K562 (cell line): ENCODE measurements around the gene DHDH. TPM values are rescaled to one million over a fixed set of nuclear protein-coding genes. Genes with fewer than 3 reads are reported as not detected.

Experiments used
- AFF4 ChIP-seq: sonication (generic); formaldehyde crosslinking; IDR thresholded peaks from 2 replicates; pipeline ENCODE4 v1.8.0; 2023; ENCODE audit warnings: mild to moderate bottlenecking, missing genetic modification reagents
- CAMTA2 ChIP-seq: fragments of 250-450 bp; sonication (Bioruptor Pico); conservative IDR thresholded peaks from 2 replicates; pipeline ENCODE4 v1.5.1; 2022
- ELF4 ChIP-seq: fragments of 450-650 bp; formaldehyde crosslinking; IDR thresholded peaks from 2 replicates; pipeline ENCODE4 v1.4.0; 2022; ENCODE audit warnings: missing genetic modification characterization
- GTF2B ChIP-seq: IDR thresholded peaks from 2 replicates; pipeline ENCODE4 v1.6.1; 2011; ENCODE audit not compliant: insufficient read length; ENCODE audit errors: extremely low read depth
- ID3 ChIP-seq, 2 experiments: fragments of 250-450 bp in 1 of 2; fragments of 450-650 bp in 1 of 2; sonication (Bioruptor Pico) in 1 of 2; IDR thresholded peaks; 2 replicates each; pipeline versions ENCODE4 v1.6.1 to v1.8.0; 2016 to 2021; ENCODE audit warnings: mild to moderate bottlenecking in 2 of 2, moderate library complexity in 2 of 2, missing compliant biosample characterization in 1 of 2, missing genetic modification characterization in 1 of 2
- PATZ1 ChIP-seq: fragments of 250-450 bp; sonication (Bioruptor Pico); IDR thresholded peaks from 2 replicates; pipeline ENCODE4 v1.5.0; 2020; ENCODE audit warnings: mild to moderate bottlenecking, borderline replicate concordance
- SP1 ChIP-seq: sonication (generic); formaldehyde crosslinking; IDR thresholded peaks from 2 replicates; pipeline ENCODE4 v1.8.1; 2022; ENCODE audit warnings: mild to moderate bottlenecking, missing genetic modification reagents
- SP2 ChIP-seq: IDR thresholded peaks from 2 replicates; pipeline ENCODE4 v1.6.1; 2011; ENCODE audit warnings: mild to moderate bottlenecking, low read depth, low read length, moderate library complexity; ENCODE audit not compliant: poor library complexity, severe bottlenecking; ENCODE audit errors: extremely low read depth
- ZBTB26 ChIP-seq: fragments of 450-650 bp; formaldehyde crosslinking; IDR thresholded peaks from 2 replicates; pipeline ENCODE4 v1.4.0; 2022; ENCODE audit warnings: missing genetic modification characterization
- ZBTB33 ChIP-seq: sonication (generic); formaldehyde crosslinking; IDR thresholded peaks from 2 replicates; pipeline ENCODE4 v1.8.1; 2023; ENCODE audit warnings: mild to moderate bottlenecking, missing genetic modification reagents
- ZBTB8A ChIP-seq: fragments of 450-650 bp; IDR thresholded peaks from 2 replicates; pipeline ENCODE4 v1.6.1; 2018; ENCODE audit warnings: mild to moderate bottlenecking, moderate library complexity; ENCODE audit not compliant: partially characterized antibody
- ZNF584 ChIP-seq: fragments of 200-800 bp; sonication (Bioruptor generic); IDR thresholded peaks from 2 replicates; pipeline ENCODE4 v1.6.1; 2016; ENCODE audit warnings: low read depth, mild to moderate bottlenecking, missing genetic modification characterization, missing compliant biosample characterization
- polyA plus RNA-seq, 8 experiments: library from polyadenylated mRNA; depleted of rRNA in 4 of 8; stranded (reverse) in 5 of 8; unstranded in 3 of 8; fragments of >200 nt; fragmentation: Nextera tagmentation in 2 of 8; fragmentation: Illumina TruSeq in 1 of 8; extraction: Ambion mirVana in 2 of 8; extraction: Trizol in 1 of 8; gene quantifications; 2 replicates each; pipeline versions ENCODE4 v1.2.1 to v1.2.3, GENCODE V29; 2011 to 2014; ENCODE audit warnings: inconsistent platforms in 1 of 8, missing spikeins in 1 of 8
- total RNA-seq, 7 experiments: library from RNA; depleted of rRNA in 6 of 7; stranded (reverse); fragments of >200 nt in 6 of 7; fragmentation: Illumina TruSeq in 2 of 7; extraction: Trizol in 2 of 7; gene quantifications; 2 replicates each; pipeline versions ENCODE4 v1.2.1 to v1.2.3, GENCODE V29; 2011 to 2021; ENCODE audit warnings: low replicate concordance in 1 of 7

DHDH gene
- total and polyA plus RNA-seq, 9 of the 15 experiments (the other 6 are each of a cell fraction or from before 2014, with no cell fraction given) = 0.37 to 1.9 (median 0.87) TPM

- no peak for TF ChIP-seq ID3 (CRISPR knock-in tag; IDR thresholded peaks at IDR 0.05)
- no peak for TF ChIP-seq ID3 (tag; IDR thresholded peaks at IDR 0.05)
- no peak for TF ChIP-seq SP2
- TF ChIP-seq ZNF584 (CRISPR knock-in tag) = no peak
- no peak for TF ChIP-seq ELF4
- TF ChIP-seq GTF2B = no peak
- TF ChIP-seq PATZ1 (CRISPR knock-in tag) = no peak
- no peak for TF ChIP-seq CAMTA2 (CRISPR knock-in tag)
- no peak for TF ChIP-seq ZBTB26 (CRISPR knock-in tag)
- peak; percentile 89 for TF ChIP-seq ZBTB33 (CRISPR knock-in tag)
- TF ChIP-seq SP1 = 0 out of 2 replicates have a peak, but pooled peaks have one; percentile 35
- no peak for TF ChIP-seq ZBTB8A
- no peak for TF ChIP-seq AFF4 (CRISPR knock-in tag)
These were observed 36.0 kb downstream of the DHDH start (continued) for GRCh38 chr19:48969276-48970138.
